Fibroblast of lung (primary cell): Measurements from ENCODE around the gene MYO18B.

Experiments
- CTCF ChIP-seq, 2 donors: IDR thresholded peaks in 1 of 2; conservative IDR thresholded peaks in 1 of 2; 1 replicate in 1 of 2; 2 replicates in 1 of 2; pipeline ENCODE4 v1.5.1; 2011 to 2012; ENCODE audit warnings: low read length in 2 of 2, control low read depth in 1 of 2, inconsistent platforms in 1 of 2, low read depth in 1 of 2, mild to moderate bottlenecking in 1 of 2
- EZH2 ChIP-seq: IDR thresholded peaks from 2 replicates; pipeline ENCODE4 v1.5.1; 2012; ENCODE audit warnings: low read length, control low read depth, mild to moderate bottlenecking; ENCODE audit errors: missing control alignments

GRCh38 chr22:25895678-25896077 lies 153.7 kb downstream of the MYO18B start:
- no peak for TF ChIP-seq CTCF (conservative IDR thresholded peaks at IDR 0.05 in 1 of 2, IDR thresholded peaks at IDR 0.05 in 1 of 2; ENCODE audit: low read depth in 1 of 2, low read length in 2 of 2)
- no peak for TF ChIP-seq EZH2
